PC-9 (cell line): ENCODE measurements around the gene ANO1.

Source experiments
- EZH2 ChIP-seq: fragments of 200-600 bp; sonication (generic); IDR thresholded peaks from 2 replicates; pipeline ENCODE4 v1.8.0; 2017; ENCODE audit warnings: antibody characterized with exemption, low read depth
- TF ChIP-seq, protein P1 (sequence below): fragments of 200-600 bp; sonication (generic); conservative IDR thresholded peaks from 2 replicates; pipeline ENCODE4 v1.6.1; 2017; ENCODE audit warnings: mixed run types, antibody characterized with exemption, mild to moderate bottlenecking, moderate library complexity

DNA sequence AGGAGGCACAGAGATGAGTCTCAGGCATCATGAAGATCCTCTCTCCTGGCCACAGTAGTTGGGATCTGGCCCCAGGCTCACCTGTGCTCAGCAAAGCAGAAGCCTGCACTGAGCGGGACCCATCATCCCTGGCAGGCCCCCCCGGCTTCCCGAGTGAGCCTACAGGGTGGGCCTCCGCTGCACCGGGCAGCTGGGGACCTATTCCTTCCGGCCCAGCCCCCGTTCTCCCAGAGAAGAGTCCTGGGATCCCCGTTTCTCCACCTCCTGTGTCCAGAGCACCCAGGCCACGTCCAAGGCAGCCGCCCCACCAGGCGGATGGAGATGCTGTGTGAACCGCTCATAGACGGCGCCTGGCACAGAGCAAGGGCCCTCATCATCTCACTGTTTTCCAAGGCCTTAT lies 52.5 kb downstream of the ANO1 start:
- TF ChIP-seq, protein P1, sequence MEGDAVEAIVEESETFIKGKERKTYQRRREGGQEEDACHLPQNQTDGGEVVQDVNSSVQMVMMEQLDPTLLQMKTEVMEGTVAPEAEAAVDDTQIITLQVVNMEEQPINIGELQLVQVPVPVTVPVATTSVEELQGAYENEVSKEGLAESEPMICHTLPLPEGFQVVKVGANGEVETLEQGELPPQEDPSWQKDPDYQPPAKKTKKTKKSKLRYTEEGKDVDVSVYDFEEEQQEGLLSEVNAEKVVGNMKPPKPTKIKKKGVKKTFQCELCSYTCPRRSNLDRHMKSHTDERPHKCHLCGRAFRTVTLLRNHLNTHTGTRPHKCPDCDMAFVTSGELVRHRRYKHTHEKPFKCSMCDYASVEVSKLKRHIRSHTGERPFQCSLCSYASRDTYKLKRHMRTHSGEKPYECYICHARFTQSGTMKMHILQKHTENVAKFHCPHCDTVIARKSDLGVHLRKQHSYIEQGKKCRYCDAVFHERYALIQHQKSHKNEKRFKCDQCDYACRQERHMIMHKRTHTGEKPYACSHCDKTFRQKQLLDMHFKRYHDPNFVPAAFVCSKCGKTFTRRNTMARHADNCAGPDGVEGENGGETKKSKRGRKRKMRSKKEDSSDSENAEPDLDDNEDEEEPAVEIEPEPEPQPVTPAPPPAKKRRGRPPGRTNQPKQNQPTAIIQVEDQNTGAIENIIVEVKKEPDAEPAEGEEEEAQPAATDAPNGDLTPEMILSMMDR = no peak
- TF ChIP-seq EZH2 = no peak
